HG03159 (cell line): ENCODE data around the gene B4GALT2.

Experiments used
- ATAC-seq: cut with Tn5 transposase; IDR thresholded peaks from one replicate; pipeline ENCODE4 v1.9.1; 2021; ENCODE audit warnings: mild to moderate bottlenecking, moderate library complexity; ENCODE audit not compliant: unreplicated experiment

The B4GALT2 gene

DNA sequence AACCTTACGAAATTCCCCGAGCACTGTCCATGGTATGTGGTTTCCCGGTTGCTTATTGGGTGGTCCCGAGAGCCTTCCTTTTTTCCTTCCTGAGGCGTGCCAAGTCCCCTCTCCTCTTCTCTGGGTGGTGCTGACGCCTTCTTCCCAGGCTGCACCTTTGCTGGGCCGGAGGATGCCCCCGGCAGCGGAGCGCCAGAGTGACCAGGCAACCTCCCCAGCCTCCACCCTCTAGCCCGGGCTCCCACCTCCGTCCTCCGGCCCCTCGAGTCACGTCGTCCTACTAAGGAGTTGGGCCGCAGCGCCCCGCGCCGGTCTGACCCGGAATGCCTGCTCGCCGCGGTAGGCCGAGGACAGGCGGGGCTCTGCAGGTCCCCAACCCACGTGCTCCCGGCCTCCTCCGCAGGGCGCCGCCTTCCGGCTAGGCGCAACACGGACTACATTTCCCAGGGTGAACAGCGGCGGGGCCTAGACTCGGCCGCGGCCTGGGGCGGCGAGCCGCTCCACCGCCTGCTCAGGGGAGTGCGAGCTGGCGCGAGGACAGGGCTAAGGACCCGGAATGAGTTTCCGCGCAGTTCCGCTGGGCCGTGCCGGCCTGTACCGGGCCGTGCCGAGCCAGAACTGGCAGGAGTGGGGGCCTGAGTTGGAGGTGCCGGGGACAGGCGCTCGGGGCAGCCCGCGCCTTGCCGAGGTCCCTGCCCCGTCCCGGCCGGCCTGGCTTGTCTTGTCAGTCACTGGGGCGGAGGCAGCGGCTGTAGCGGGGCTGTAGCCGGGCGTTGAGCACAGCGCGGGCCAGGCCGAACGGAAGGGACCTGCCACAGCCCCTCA is 32.6 kb upstream of the B4GALT2 start, which contains the start of gene IPO13:
Gene IPO13 (plus strand): TSS at position 715 of the 825 bp plus-strand sequence. CDS start 651 bp downstream, outside the sequence.
- peak; percentile 92 for ATAC-seq

DNA sequence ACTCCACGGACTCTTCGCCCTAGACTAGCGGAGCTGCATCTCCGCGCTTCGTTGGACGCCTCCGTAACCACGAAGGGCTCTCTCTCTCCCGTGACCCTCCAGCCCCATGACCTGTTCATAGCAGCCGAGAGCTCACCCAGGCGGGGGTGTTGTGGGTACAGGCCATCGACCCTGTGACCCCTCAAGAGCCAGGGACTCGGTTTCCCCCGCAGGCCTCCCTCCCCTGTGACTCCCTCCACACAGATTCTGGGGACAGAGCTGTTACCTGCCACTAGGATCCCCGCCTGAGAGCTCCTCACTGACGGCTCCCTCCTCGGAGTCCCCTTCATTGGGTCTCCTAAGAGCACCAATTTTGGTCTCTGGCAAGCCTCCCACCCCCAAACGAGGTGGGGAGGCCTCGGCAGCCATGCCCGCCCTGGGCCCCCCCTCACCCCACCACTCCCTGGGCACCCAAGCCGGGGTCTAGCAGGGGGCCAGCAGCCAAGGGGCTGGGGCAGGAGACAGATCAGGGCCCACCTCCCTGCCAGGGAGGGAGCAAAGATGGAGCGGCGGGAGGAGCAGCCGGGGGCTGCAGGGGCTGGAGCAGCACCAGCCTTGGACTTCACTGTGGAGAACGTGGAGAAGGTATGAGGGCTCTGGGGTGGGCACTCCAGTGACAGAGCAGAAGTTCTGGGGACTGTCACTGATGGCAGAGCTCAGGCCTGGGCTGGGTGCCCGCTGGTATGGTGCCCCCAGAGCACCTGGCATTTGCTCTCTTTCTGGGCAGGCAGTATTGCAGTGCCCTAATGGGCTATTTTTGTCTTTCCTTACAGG is 31.7 kb upstream of the B4GALT2 start:
- no peak for ATAC-seq

DNA sequence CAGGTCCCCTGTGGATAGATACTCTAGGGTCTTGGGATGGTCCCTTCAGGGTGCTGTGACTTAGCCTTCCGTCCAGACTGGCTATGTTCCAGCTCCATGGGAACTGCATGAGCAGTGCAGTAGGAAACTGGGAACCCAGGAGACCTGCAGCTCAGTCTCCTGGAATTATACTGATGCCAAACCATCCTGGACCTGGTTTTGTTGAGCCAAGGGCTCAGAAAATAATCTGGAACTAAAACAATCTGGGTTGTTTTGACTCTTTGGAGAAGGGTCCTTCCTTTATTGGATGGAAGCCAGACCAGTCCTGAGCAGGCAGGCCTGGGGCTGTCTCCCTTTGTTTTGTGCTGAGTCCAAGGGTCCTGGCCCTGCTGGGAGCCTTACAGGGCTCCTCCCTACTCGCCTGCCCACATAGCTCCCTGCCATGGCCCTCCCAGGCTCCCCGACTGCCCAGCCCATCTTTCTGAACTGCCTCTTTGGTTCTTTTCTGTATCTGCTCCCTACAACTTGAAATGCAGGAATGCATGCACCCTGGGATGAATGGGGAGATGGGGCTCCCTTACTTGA is 31.1 kb upstream of the B4GALT2 start:
- no peak for ATAC-seq

DNA sequence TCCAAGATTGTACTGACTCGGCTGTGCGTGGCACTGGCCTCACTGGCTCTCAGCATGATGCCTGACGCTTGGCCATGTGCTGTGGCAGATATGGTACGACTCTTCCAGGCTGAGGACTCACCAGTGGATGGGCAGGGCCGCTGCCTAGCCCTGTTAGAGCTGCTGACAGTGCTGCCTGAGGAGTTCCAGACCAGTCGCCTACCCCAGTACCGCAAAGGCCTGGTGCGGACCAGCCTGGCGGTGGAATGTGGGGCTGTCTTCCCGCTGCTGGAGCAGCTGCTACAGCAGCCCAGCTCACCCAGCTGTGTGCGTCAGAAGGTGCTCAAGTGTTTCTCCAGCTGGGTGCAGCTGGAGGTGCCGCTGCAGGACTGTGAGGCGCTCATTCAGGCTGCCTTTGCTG is 29.3 kb upstream of the B4GALT2 start:
- ATAC-seq: no peak

DNA sequence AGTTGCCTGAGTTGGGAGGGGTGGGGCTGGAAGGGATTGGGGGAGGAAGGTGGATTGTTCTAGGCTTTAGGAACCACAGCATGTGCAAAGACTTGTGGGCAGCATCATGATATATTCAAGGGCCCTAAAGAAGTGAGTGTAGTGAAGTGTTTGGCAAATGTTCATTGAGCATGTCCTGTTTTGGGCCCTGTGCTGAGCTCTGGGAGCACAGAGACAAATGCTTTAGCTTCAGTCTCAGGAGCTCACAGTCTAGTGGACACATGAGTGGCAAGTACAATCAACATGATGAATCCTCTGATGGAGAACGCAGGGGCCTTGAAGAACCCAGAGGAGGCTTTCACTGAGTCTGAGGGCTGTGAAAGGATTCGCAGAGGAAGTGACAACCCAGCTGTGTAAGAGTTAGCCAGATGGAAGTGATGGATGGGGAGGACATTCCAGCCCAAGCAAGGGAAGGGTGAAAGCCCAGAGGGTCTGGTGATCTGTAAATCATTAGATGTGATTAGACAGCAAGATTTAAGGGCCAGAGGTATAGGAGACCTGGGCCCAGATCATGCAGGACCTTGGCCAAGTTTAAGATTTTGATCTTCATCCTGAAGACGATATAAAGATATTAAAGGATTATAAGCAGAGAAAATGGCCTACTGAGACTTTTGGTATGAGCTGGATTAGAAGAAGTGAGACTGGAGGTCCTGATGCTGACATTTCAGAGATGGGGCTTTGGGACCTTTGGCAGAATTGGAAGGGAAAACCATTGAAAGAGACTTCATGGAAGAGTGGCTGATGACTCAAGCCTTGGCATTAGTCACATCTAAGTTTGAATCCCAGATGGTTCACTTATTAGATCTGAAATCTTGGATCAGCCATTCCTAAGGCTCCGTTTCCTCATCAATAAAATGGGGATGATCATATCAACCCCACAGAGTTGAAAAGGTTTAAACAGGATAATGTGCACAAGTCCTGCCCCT is 27.7 kb upstream of the B4GALT2 start:
- ATAC-seq: no peak

DNA sequence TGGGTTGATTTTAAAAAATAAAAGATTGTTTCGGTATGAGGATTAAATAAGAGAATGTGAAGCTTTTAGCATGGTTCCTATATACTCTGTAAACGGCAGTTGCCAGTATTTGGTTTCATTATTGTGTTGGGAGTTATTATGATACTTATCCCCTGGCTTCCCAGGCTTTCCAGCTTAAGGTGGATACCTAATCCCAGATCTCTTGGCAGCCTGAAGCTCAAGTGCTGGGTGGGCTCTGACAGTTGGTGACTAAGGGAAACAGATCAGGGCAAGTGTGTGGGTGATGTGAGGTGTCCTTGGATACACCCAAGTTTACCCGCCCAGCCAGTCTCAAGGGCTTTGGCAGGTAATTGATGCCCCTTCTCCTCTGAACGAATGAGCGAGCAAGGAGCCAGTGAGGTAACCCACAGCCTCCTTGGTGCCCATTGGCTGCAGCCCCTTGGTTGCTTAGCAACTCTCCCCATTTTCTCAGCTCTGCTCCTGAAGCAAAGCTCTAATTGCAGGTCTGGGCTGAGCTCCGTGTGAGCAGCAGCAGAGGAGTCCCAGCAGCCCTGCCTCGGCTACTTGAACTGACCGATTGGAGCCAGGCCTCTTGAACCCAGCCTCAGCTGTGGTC is 26.2 kb upstream of the B4GALT2 start:
- ATAC-seq: no peak

DNA sequence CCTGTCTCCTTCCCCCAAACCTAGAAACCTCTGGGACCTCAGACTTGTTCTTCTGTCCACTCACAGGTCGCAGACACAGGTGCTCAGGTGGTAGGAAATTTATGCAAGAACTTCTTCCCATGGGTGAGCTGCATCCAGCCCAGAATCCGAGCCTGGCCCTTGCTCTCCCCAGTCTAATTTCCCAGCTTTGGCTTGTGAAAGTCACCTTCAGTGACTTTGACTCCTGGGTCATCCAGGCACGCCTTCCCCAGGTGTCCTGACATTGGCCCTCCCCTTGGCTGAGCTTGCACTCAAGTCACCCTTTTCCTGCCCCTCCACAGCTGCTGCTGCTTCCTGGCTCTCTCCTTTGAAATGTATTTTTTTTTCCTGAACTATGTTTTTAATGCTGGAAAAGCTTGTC is 25.6 kb upstream of the B4GALT2 start:
- no peak for ATAC-seq

DNA sequence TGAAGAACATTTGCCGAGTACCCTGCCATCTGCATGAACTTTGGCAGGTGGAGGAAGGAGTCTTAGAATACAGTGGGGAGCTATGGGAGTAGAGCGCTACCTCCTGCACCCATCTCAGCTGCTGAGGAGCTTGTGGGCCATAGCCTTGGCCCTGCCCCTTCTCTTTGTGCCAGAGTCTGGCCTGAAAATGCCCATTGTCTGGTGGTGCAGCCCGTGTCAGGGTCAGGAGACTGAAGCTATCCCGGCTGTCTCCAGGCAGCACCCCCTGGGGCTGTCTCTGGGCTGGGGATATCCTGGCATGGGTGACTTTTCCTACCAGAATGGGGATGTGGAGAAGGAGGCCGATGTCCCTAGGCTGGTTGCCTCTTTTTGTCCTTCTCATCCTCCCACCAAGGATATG is 25.0 kb upstream of the B4GALT2 start:
- no peak for ATAC-seq

DNA sequence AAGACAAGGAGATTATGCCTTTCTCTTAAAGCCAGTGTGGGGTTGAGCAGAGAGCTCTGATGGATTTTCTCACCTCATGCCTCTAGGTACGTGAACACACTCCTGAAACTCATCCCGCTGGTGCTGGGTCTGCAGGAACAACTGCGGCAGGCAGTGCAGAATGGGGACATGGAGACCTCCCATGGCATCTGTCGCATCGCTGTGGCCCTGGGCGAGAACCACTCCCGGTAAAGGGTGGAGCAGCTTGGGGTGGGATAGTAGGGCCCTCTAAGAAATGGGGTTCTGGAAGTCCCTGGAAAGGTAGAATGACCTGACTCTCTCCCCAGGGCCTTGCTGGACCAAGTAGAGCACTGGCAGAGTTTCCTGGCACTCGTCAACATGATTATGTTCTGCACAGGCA is 22.8 kb upstream of the B4GALT2 start:
- ATAC-seq: no peak

DNA sequence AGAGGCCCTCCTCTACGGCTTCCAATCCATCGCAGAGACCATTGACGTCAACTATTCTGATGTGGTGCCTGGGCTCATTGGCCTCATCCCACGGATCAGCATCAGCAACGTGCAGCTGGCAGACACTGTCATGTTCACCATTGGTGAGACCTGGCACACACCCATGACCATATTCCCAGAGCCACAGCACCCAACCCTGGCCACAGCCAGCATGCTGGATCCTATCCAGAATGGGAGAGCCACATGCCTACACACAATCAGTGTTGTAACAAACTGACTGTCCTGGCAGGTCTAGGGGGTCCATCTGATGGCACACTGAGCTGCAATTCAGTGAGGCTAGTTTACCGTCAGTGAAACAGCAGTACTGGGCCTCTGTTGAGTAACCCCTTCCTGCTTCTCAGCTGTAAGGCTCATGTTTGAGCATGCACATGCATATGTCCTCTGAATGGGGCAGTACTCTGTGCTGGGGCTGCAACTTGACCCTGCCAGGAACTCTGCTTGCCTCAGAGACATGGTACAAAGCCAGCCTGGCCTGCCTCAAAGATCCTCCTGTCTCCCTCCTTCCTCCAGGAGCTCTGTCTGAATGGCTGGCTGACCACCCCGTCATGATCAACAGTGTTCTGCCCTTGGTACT is 21.5 kb upstream of the B4GALT2 start:
- ATAC-seq: no peak

DNA sequence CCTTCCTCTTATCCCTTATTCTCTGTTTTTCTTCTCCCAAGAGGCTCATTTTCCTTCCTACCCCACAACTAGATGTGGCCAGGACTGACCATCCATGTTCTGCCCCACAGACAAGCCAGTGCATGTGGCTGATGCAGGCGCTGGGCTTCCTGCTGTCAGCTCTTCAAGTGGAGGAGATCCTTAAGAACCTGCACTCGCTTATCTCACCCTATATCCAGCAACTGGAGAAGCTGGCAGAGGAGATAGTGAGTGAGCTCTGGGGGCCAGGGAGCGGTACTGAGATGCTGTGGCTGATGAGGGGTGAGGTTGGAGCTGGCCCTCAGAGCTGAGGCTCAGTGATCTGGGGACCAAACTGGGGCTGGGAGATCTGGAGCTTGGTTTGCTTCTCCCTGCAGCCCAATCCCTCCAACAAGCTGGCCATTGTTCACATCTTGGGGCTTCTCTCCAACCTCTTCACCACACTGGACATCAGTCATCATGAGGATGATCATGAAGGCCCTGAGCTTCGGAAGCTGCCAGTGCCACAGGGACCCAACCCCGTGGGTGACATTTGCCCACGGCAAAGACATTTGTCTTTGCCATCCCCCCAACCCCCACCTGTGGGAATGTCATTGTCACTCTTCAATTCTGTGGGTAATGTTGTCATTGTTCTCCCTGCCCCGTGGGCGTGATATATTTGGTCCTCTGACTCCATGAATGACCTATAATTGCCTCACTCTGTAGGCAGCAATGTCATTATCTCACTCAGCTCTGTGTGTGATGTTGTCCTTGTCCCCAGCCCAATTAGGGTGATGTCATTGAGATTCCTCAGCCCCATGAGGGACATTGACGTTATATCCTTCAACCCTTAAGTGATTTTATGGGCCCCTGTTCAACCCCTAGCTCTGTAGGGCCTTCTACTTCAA is 20.4 kb upstream of the B4GALT2 start:
- no peak for ATAC-seq

DNA sequence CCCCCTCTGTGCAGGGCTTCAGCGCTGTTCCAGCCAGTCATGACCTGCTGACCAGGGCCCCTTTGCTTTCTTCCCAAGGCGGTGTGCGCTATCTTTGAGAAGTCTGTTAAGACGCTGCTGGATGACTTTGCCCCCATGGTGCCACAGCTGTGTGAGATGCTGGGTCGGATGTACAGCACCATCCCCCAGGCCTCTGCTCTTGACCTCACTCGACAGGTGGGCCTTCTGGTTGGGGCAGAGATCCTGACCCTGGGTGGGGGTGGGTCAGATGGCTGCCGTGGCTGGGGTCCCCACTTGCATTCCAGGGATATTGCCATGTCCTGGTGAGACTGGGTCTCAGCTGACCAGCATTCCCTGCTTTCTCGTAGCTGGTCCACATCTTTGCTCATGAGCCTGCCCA is 18.2 kb upstream of the B4GALT2 start:
- ATAC-seq: no peak

DNA sequence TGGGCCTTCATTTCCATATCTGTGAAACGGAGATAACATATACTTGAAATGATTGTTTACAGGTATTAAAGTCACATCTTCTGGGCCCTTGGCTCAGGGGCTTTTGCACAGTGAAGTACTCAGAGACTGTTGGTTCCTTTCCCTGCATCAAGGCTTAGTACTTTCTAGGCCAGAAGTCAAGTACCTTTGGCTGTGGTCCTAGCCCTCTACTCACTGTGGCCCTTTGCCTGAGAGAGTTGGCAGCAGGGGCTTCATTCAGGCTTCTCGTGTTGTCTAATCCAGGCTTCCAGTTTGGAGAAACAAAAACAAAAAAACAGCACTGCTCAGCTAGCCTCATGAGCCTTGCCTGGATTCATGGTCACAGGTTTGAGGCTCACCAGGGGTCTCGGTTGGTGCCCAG is 17.3 kb upstream of the B4GALT2 start:
- no peak for ATAC-seq

DNA sequence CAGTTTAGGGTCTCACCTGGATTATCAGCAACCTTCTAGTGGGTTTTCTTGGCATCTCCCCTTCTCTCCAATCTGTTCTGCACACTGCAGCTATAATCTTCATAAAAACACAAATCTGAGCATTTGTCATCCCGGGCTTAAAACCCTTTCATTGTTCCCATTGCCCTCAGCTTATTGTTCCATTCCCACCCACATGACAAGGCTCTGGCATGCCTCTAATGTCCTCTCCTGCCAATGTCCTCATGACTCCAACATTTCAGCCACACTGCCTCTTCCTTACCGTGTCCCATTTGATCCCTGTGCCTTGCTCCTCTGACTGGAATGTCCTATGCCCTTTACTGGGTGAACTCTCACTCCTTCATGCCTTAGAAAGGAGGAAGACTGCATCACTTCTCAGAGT is 16.7 kb upstream of the B4GALT2 start:
- no peak for ATAC-seq

DNA sequence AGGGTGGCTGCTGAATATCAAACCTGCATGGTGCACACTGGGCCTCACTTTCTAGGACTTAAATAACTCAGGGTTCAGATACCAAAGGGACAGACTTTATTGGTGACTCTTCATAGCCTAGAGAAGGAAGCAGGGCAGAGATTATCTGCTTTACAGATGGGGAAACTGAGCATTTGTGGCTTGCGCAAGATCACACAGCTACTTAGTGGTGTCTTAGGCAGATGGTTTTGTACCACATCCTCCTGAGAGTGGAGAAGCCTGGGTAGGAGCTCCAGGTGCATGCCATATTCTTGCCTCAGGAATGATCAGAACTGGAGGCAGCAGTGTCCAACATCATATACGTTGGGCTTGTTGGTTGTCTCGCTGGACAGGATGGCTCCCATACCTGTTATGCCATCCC is 16.0 kb upstream of the B4GALT2 start:
- ATAC-seq: no peak

DNA sequence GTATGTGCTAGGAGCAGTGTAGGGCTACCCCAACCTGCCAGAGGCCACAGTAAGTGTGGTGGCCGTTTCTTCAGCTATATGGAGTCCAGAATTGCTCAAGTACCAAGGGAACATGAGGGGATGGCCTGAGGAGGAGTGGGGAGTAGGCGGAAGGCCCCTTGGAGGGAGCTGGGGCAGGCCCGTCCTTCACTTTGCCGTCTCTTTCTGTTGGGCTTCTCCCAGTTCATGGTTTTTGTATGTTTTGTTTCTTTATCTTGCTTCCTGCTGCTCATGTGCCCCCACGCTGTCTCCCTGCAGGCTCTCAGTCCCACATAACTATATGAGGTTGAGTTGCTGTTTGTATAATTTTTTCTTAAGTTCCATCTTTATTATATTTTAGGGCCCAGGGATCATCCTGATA is 15.1 kb upstream of the B4GALT2 start:
- no peak for ATAC-seq

DNA sequence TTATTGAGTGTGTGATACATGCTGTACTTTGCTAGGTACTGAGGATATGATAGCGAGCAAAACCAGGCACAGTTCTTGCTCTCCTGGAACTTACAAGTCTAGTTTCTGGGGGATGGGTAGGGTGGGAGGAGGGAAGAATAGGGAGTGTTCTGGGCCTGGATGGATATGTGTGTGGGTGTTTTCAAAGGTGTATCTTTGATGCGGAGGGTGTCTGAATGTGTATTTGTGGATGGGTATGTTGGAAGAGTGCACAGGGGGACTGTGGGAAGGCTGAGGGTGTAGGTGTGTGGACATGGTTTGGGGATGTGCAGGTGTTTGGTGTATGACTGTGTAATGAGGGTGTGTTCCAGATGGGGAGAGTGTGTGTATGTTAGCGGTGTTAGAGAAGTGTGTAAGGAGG is 13.7 kb upstream of the B4GALT2 start:
- no peak for ATAC-seq

DNA sequence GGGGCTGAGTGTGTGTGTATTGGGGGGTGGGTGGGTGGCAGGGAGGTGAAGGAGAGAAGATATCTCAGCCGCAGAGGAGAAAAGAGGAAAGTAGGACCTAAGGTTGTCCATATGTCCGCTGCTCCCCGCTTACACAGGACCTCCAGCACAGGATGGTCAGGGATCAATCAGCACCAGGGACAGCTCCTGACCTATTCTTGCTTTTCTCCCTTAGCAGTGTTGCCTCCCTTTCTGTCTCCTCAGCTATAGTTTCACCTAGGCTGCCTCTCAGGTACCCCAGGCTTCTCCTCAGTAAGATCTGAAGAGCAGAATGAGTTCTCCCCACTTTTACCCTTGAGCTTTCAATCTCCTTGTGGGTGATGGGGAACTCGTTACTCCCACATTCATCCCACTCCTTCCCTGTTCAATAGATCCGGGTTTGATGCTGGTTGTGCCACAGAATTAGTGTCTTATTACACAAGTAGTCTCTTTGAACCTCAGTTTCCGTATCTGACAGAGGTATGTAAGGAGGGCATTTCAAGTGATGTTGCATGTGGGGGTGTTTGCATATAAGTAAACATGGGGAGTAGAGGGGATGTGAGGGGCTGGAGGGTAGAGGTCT is 10.6 kb upstream of the B4GALT2 start:
- ATAC-seq: no peak

DNA sequence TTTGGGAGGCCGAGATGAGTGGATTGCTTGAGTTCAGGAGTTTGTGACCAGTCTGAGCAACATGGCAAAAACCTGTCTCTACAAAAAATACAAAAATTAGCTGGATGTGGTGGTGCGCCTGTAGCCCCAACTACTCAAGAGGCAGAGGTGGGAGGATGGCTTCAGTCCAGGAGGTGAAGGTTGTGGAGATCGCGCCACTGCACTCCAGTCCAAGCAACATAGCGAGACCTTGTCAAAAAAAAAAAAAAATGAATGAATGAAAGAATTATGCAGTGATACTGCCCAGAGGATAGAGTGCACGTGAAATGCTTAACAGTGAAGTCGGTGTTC is 9.6 kb upstream of the B4GALT2 start:
- ATAC-seq: no peak
